ENCODE results near the gene ZBTB40. TPM values are rescaled to one million over a fixed set of nuclear protein-coding genes. Genes with fewer than 3 reads are reported as not detected.

ZBTB40 gene
- total RNA-seq, 1 experiment from 2014 or later, result 16.3 TPM

GRCh38 chr1:22545141-22545540 is 93.5 kb downstream of the ZBTB40 start:
- Histone ChIP-seq H3K9me3 (ENCODE audit: control insufficient read depth, low read depth, low read length) (no peaks in the 10 kb centered on the region), H3K9ac (ENCODE audit: extremely low read depth, insufficient read length, low read length) (no peak overlapping the region), H3K23me2 (ENCODE audit: insufficient read length, low read depth, low read length, poor library complexity, severe bottlenecking) (no peaks in the 10 kb centered on the region), H2BK12ac (ENCODE audit: insufficient read length, low read depth, low read length) (no peak overlapping the region), H3K79me2 (ENCODE audit: insufficient read depth, low read length) (no peaks in the 10 kb centered on the region), H3K14ac (ENCODE audit: insufficient read depth, low read length) (no peak overlapping the region), H3K4ac (ENCODE audit: low read depth, low read length) (no peak overlapping the region), H4K91ac (ENCODE audit: insufficient read length, low read depth, low read length) (no peak overlapping the region), H4K8ac (replicated peaks; ENCODE audit: insufficient read length, low read depth, low read length) (no peak overlapping the region), H2BK120ac (ENCODE audit: low read depth, low read length, poor library complexity, severe bottlenecking) (no peak overlapping the region), H2AK5ac (ENCODE audit: insufficient read length, low read length) (no peak overlapping the region), H3K4me1 (ENCODE audit: insufficient read depth, low read length) (no peaks in the 10 kb centered on the region), H3K18ac (ENCODE audit: insufficient read length, low read depth, low read length) (no peak overlapping the region), H2BK5ac (ENCODE audit: insufficient read length, low read length) (no peak overlapping the region), H2BK15ac (ENCODE audit: low read depth, low read length) (no peak overlapping the region), H3K27me3 (ENCODE audit: insufficient read depth, low read length) (no peaks in the 10 kb centered on the region), H2AFZ (ENCODE audit: low read length) (no peak overlapping the region), H4K5ac (ENCODE audit: insufficient read length, low read depth, low read length) (no peak overlapping the region), H3K23ac (ENCODE audit: insufficient read length, low read depth, low read length) (no peak overlapping the region), H3K79me1 (ENCODE audit: insufficient read depth, low read depth, low read length, poor library complexity, severe bottlenecking) (no peaks in the 10 kb centered on the region), H2BK20ac (ENCODE audit: low read depth, low read length, poor library complexity, severe bottlenecking) (no peak overlapping the region), H3K4me2 (ENCODE audit: insufficient read depth, insufficient read length, low read length) (no peak overlapping the region), H3T11ph (ENCODE audit: low read length) (no peak overlapping the region), H3K56ac (ENCODE audit: insufficient read length, low read depth, low read length) (no peak overlapping the region), H4K20me1 (ENCODE audit: control insufficient read depth, insufficient read depth, insufficient read length) (no peaks in the 10 kb centered on the region), H3K27ac (ENCODE audit: insufficient read length, low read depth, low read length) (no peak overlapping the region)
- peaks cover 0 to 30% of the 10 kb centered on the region in 2 experiments; a peak in 3 of 4 replicates for H3K4me1 Mint-ChIP-seq
- peaks cover 19% of the 10 kb centered on the region for H3K27me3 Mint-ChIP-seq (ENCODE audit: low read depth)
- H3K36me3 Mint-ChIP-seq (ENCODE audit: insufficient read depth in 1 of 3, low read depth in 3 of 3), result no peaks in the 10 kb centered on the region; a peak in 1 of 7 replicates
- no peak for DNase-seq
- no peak for TF ChIP-seq CTCF (conservative IDR thresholded peaks at IDR 0.05)
- no CpG with 5 or more reads among the region's 13 CpGs for WGBS (ENCODE audit: extremely low coverage, insufficient read length, low lambda C conversion rate)
- no peak overlapping the region for H3K4me3 Mint-ChIP-seq
- no peak overlapping the region for H3K27ac Mint-ChIP-seq
- no peaks in the 10 kb centered on the region for H3K9me3 Mint-ChIP-seq
